Lower lobe of right lung (tissue), 2 donors: ENCODE results near the gene LRRC10B. TPM values are rescaled to one million over a fixed set of nuclear protein-coding genes. Genes with fewer than 3 reads are reported as not detected.

ENCODE experiments used
- ATAC-seq, 2 donors: fragments of 200-7000 bp; cut with Tn5 transposase; one replicate each; pipeline ENCODE4 v1.9.1; 2020 to 2022; ENCODE audit warnings: mild to moderate bottlenecking in 2 of 2, moderate library complexity in 2 of 2
- DNase-seq: peaks from one replicate; pipeline ENCODE4 v3.0.0-alpha.2; 2020
- H3K27ac ChIP-seq: fragments of 200-600 bp; one replicate; pipeline ENCODE4 v1.8.0; 2022
- H3K27me3 ChIP-seq: fragments of 200-600 bp; one replicate; pipeline ENCODE4 v1.8.0; 2022; ENCODE audit warnings: low read depth
- H3K36me3 ChIP-seq: fragments of 200-600 bp; one replicate; pipeline ENCODE4 v1.8.0; 2022; ENCODE audit warnings: mild to moderate bottlenecking
- H3K4me1 ChIP-seq: fragments of 200-600 bp; one replicate; pipeline ENCODE4 v1.8.0; 2022
- H3K4me3 ChIP-seq: fragments of 200-600 bp; one replicate; pipeline ENCODE4 v1.8.0; 2022; ENCODE audit warnings: mild to moderate bottlenecking
- H3K9me3 ChIP-seq: fragments of 200-600 bp; one replicate; pipeline ENCODE4 v1.8.0; 2022
- intact Hi-C: fragments of 100-400 bp; cut with DNase I; formaldehyde crosslinking; loops from one replicate; pipeline ENCODE4 v1.11.0; 2022
- total RNA-seq: library from RNA; stranded (reverse); fragmentation: NEBNext Ultra II Directional; extraction: Animal tissue kit (Norgen Biotek cat#: 25700); gene quantifications from one replicate; pipeline ENCODE4 v1.2.1, GENCODE V29; 2021
- TF ChIP-seq, protein P1 (sequence below): fragments of 200-600 bp; IDR thresholded peaks from one replicate; pipeline ENCODE4 v1.8.0; 2022; ENCODE audit warnings: antibody characterized with exemption, mild to moderate bottlenecking
- donor health status: DM: no; HTN: yes; CAD: no; lungs with severe emphysema.

Gene LRRC10B
- total RNA-seq, 1 donor from 2014 or later = 6.4 TPM

- ATAC-seq (no peak), DNase-seq (no peak)
- peaks cover 61% of the 10 kb centered on the region for H3K27me3 ChIP-seq
- no peak overlapping the region for H3K4me3 ChIP-seq
- no peak overlapping the region for H3K27ac ChIP-seq
- no peaks in the 10 kb centered on the region for H3K9me3 ChIP-seq
- no peaks in the 10 kb centered on the region for H3K36me3 ChIP-seq
- peaks cover 11% of the 10 kb centered on the region for H3K4me1 ChIP-seq
- TF ChIP-seq, protein P1, sequence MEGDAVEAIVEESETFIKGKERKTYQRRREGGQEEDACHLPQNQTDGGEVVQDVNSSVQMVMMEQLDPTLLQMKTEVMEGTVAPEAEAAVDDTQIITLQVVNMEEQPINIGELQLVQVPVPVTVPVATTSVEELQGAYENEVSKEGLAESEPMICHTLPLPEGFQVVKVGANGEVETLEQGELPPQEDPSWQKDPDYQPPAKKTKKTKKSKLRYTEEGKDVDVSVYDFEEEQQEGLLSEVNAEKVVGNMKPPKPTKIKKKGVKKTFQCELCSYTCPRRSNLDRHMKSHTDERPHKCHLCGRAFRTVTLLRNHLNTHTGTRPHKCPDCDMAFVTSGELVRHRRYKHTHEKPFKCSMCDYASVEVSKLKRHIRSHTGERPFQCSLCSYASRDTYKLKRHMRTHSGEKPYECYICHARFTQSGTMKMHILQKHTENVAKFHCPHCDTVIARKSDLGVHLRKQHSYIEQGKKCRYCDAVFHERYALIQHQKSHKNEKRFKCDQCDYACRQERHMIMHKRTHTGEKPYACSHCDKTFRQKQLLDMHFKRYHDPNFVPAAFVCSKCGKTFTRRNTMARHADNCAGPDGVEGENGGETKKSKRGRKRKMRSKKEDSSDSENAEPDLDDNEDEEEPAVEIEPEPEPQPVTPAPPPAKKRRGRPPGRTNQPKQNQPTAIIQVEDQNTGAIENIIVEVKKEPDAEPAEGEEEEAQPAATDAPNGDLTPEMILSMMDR = no peak
- intact Hi-C loops = no loop called here
These were observed 1.4 kb upstream of the LRRC10B start for GRCh38 chr11:61507012-61507768.

- no peaks in the 10 kb centered on the region for H3K36me3 ChIP-seq
These were observed 787 bp downstream of the LRRC10B start for GRCh38 chr11:61509043-61510029.

GRCh38 chr11:61510166-61510919 lies 1.8 kb downstream of the LRRC10B start:
- intact Hi-C loops = no loop called here
- Histone ChIP-seq H3K27ac (no peak overlapping the region), H3K36me3 (no peaks in the 10 kb centered on the region), H3K4me3 (peak overlapping the region; percentile 42), H3K27me3 (peaks cover 68% of the 10 kb centered on the region), H3K4me1 (peaks cover 11% of the 10 kb centered on the region), H3K9me3 (no peaks in the 10 kb centered on the region)
- no peak for DNase-seq
- ATAC-seq = no peak
- TF ChIP-seq, protein P1 = no peak

More at GRCh38 chr11:61509043-61510029, 787 bp downstream of the LRRC10B start:
- peak; percentile 76 for DNase-seq
- intact Hi-C loops = no loop called here
- peaks cover 68% of the 10 kb centered on the region for H3K27me3 ChIP-seq
- TF ChIP-seq, protein P1 = peak; percentile 62
- ATAC-seq = peak; percentile 86 to 91
- H3K27ac ChIP-seq = no peak overlapping the region
- H3K4me1 ChIP-seq = peaks cover 11% of the 10 kb centered on the region
- H3K9me3 ChIP-seq = no peaks in the 10 kb centered on the region
- H3K4me3 ChIP-seq = peak overlapping the region; percentile 42

DNA sequence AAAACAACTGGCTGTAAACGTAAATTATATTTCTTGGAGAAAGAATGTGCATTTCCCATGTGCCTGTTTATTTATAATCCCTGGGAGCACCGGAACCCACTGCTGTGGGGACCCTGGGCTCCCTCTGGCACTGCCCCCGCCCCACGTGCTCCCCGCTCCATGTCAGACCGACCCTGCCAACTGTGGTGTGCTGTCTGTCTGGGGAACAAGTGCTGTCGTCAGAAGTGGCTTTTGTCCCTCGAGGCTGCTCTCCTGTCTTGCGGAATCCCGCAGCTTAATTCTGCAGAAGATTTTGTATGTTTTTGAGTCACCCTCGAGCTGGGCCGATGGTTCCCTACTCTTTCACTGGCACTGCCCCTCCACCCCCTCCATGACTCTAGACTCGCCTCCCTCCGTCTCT lies 2.4 kb downstream of the LRRC10B start:
- DNase-seq = no peak
- no peak overlapping the region for H3K27ac ChIP-seq
- intact Hi-C loops = no loop called here

More for the DNA sequence above, 2.4 kb downstream of the LRRC10B start:
- Histone ChIP-seq H3K9me3 (no peaks in the 10 kb centered on the region), H3K4me1 (peaks cover 11% of the 10 kb centered on the region), H3K27me3 (peaks cover 63% of the 10 kb centered on the region), H3K4me3 (no peak overlapping the region), H3K36me3 (no peaks in the 10 kb centered on the region)
- ATAC-seq = no peak
- TF ChIP-seq, protein P1 = no peak
